ENCODE results near the gene CDR2L. TPM values are rescaled to one million over a fixed set of nuclear protein-coding genes. Genes with fewer than 3 reads are reported as not detected.

The CDR2L gene
- total RNA-seq, result 8.8 TPM

DNA sequence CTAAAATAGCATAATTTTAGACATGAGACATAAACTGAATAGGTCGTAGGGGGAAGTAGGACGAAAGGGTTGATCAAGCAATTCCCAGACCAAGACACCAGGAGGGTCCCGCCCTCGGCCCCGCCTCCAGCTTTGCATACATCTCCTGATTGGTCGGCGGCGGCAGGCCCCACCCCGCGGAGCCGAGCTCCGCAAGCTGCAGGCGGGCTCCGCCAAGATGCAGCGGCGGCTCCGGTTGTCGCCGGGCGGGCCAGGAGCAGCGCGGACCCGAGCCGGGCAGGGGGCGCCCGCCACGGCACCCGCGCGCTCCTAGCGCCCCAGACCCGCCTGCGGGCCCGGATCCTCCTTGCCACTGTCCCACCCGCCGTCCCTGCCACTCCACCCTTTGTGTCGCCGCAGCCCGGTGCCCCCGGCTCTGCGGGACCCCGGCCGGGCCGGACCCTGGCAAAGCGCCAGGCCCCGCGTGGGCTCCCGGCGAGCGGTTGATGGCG is at the start of gene CDR2L:
Gene CDR2L, plus strand, starts transcription at position 215 of the 491 bp plus-strand sequence. CDS start 412 bp downstream, outside the sequence.

DNA sequence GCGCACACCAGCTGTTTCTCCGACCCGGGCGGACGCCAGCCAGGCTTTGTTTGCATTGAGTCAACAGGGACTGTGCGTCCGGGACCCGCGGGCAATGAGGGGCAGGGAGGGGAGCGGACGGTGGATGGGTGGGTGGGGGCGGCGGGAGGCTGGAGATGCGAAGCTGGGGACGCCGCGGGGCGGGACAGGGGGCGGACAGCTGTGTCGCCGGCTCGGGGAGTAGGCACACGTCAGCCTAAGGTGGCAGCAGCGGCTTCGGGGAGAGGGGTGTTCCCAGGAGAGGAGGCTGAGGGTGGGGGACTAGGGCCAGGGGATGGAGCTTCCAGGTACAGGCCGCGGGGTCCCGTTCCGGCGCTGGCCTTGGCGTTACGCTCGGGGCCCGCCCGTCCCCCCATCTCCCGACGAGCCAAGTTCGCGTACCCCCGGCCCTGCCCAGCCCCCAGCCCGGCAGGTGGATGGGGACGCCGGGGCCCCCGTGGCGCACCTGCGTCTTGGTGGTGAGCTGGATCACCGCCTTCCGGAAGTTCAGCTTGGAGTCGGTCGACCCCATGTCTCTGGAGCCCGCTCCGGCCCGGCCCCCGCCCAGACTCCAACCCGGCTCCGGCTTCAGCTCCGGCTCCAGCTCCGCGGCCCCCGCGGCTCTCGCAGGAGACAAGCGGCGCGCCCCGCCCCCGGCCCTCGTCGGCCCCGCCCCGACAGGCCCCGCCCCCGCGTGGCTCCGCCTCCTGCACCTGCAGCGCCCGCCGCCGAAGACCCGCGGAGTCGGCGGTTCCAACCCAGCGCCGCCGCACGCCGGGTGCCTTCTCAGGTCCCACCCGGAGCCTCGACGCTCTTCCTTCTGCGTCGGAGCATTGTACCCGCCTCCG is 15.1 kb upstream of the CDR2L start, which contains the start of gene HID1:
Gene HID1, minus strand, starts transcription at position 653 of the 866 bp plus-strand sequence. Its CDS starts 103 bp downstream, at position 550.

GRCh38 chr17:75012346-75013091 is 25.1 kb downstream of the CDR2L start, which contains the start of gene MRPL58:
Gene MRPL58 (plus strand): TSS chr17:75012670. CDS start chr17:75012687, 17 bp downstream.

DNA sequence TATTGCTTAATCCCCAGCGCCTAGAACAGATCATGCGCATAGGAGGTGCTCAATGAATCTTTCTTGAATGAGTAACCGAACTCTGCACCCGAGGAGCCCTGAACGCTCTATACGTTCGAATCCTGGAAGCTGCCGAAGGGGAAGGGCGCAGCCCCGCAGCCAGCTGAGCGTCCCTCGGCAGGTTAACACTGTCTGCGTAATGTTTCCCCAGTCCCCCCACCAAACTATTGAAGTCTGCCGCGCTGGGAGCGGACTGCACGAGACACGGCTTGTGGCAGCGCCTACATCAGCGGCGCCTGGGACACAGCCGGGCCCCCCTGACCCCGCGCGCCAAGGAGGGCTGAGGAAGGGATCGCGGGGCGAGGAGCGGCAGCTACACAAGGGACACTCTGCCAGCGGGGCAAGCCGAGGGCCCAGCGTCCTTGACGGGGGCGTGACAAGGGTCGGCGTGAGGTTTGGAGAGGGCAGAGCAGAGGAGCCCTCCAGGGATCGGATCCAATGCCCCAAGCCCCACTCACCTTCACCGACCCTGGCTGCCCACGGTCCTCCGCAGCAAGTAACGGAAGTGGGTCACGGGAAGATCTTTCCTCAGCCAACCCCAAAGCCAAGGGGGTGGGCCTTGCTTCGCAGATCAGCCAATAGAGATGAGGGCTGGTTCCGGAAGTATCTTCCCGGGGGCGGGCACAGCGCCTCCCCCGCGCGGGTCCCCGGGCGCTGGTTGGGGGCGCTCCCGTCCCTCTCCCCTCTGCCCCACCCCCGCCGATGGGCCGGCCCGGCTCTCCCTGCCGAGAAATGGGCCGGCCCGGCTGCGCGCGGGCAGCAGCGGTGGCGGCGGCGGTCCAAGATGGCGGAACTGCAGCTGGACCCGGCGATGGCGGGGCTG is 59.2 kb downstream of the CDR2L start, which contains the start of the genes ATP5PD and KCTD2:
Gene ATP5PD, minus strand, starts transcription at position 563 of the 883 bp plus-strand sequence. CDS start 4,319 bp downstream, outside the sequence.
Gene KCTD2, plus strand, starts transcription at position 819 of the 883 bp plus-strand sequence. Its CDS starts 26 bp downstream, at position 845.

Small RNAs within 50 kb of the gene (small RNA-seq; reads per million reads assigned to genes)
- gene RN7SL573P (ENCODE audit: low replicate concordance) (not detected), gene RNU6-362P (ENCODE audit: low replicate concordance) (not detected)

Other genes with a start within 250 kb of the CDR2L start
- gene NHERF1, start 239.0 kb upstream of the CDR2L start, total RNA-seq, result 6.3 TPM
- 40.4 TPM for gene NAT9, start 211.3 kb upstream of the CDR2L start, total RNA-seq
- 0.94 TPM for gene GRIN2C, start 127.7 kb upstream of the CDR2L start, total RNA-seq
- gene FDXR, start 114.6 kb upstream of the CDR2L start, total RNA-seq, result 4.1 TPM
- not detected for gene FADS6, start 94.0 kb upstream of the CDR2L start, total RNA-seq
- gene USH1G, start 64.4 kb upstream of the CDR2L start, total RNA-seq, result not detected
- gene OTOP2, start 63.4 kb upstream of the CDR2L start, total RNA-seq, result not detected
- gene OTOP3, start 51.7 kb upstream of the CDR2L start, total RNA-seq, result not detected
- 30.4 TPM for gene HID1, start 14.9 kb upstream of the CDR2L start, total RNA-seq
- 11.3 TPM for gene MRPL58, start 25.0 kb downstream of the CDR2L start, total RNA-seq
- 92.0 TPM for gene ATP5PD, start 59.3 kb downstream of the CDR2L start, total RNA-seq
- 34.1 TPM for gene KCTD2, start 59.6 kb downstream of the CDR2L start, total RNA-seq
- 1.3 TPM for gene SLC16A5, start 100.3 kb downstream of the CDR2L start, total RNA-seq
- gene ARMC7, start 122.3 kb downstream of the CDR2L start, total RNA-seq, result 4.7 TPM
- 23.2 TPM for gene NT5C, start 144.1 kb downstream of the CDR2L start, total RNA-seq
- 451 TPM for gene JPT1, start 166.9 kb downstream of the CDR2L start, total RNA-seq
- 135 TPM for gene SUMO2, start 195.3 kb downstream of the CDR2L start, total RNA-seq
- gene NUP85, start 218.0 kb downstream of the CDR2L start, total RNA-seq, result 38.8 TPM